ENCODE data around the gene C9orf43. TPM values are rescaled to one million over a fixed set of nuclear protein-coding genes. Genes with fewer than 3 reads are reported as not detected.

C9orf43 gene
- total RNA-seq, 1 donor from 2014 or later: 0.37 TPM

DNA sequence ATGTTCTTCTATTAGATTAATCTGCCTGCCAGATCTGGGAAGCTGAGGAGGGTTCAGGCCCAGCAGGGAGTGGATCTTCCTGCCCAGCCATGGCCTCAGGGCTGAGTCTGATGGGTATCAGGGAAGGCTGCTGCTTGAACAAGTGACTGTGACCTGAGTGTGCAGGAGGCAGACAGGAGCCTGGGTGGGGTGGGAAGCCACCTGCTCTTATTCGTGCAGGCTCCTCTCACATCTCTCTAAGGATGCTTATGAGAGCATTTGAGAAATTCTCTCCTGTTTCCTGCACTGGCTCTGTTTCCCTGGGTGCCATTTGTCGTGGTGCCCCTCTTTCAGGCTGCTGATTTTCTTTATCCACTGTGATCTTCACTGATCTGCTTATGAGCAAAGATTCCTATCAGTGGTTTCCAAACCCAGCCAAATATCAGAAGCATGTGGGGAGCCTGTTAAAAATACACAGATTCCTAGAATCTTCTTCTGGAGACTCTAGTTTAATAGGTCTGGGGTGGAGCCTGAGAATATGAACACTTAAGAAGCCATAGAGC lies 55.1 kb downstream of the C9orf43 start:
- H3K4me3 Mint-ChIP-seq (ENCODE audit: unreplicated experiment): no peak overlapping the region
- TF ChIP-seq, protein P1, sequence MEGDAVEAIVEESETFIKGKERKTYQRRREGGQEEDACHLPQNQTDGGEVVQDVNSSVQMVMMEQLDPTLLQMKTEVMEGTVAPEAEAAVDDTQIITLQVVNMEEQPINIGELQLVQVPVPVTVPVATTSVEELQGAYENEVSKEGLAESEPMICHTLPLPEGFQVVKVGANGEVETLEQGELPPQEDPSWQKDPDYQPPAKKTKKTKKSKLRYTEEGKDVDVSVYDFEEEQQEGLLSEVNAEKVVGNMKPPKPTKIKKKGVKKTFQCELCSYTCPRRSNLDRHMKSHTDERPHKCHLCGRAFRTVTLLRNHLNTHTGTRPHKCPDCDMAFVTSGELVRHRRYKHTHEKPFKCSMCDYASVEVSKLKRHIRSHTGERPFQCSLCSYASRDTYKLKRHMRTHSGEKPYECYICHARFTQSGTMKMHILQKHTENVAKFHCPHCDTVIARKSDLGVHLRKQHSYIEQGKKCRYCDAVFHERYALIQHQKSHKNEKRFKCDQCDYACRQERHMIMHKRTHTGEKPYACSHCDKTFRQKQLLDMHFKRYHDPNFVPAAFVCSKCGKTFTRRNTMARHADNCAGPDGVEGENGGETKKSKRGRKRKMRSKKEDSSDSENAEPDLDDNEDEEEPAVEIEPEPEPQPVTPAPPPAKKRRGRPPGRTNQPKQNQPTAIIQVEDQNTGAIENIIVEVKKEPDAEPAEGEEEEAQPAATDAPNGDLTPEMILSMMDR (IDR thresholded peaks at IDR 0.05): no peak

DNA sequence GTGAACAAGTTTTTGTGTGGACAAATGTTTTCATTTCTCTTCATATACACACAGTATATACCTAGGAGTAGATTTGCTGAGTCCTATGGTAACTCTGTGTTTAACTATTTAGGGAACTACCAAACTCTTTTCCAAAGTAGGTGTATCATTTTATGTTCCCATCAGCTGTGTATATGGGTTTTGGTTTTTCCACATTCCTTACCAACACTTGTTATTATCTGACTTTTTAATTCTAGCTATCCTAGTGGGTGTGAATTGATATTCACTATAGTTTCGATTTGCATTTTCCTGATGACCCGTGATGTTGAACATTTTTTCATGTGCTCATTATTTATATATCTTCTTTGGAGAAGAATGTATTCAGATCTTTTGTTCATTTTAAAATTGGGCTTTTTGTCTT lies 56.6 kb downstream of the C9orf43 start:
- no peak for DNase-seq (ENCODE audit: low spot score)
- Mint-ChIP-seq H3K9me3 (ENCODE audit: low read depth) (no peaks in the 10 kb centered on the region), H3K27me3 (ENCODE audit: low read depth) (peaks cover 10% of the 10 kb centered on the region), H3K4me1 (ENCODE audit: low read depth) (peaks cover 10% of the 10 kb centered on the region), H3K27ac (ENCODE audit: unreplicated experiment) (no peak overlapping the region), H3K4me3 (ENCODE audit: unreplicated experiment) (no peak overlapping the region), H3K36me3 (ENCODE audit: low read depth) (no peaks in the 10 kb centered on the region)
- TF ChIP-seq, protein P1 (IDR thresholded peaks at IDR 0.05): no peak

More for the DNA sequence above, 55.1 kb downstream of the C9orf43 start:
- H3K36me3 Mint-ChIP-seq (ENCODE audit: low read depth): no peaks in the 10 kb centered on the region
- DNase-seq (ENCODE audit: low spot score): no peak
- H3K27me3 Mint-ChIP-seq (ENCODE audit: low read depth): peaks cover 11% of the 10 kb centered on the region
- H3K4me1 Mint-ChIP-seq (ENCODE audit: low read depth): peaks cover 5% of the 10 kb centered on the region
- no peaks in the 10 kb centered on the region for H3K9me3 Mint-ChIP-seq (ENCODE audit: low read depth)
- H3K27ac Mint-ChIP-seq (ENCODE audit: unreplicated experiment): no peak overlapping the region

DNA sequence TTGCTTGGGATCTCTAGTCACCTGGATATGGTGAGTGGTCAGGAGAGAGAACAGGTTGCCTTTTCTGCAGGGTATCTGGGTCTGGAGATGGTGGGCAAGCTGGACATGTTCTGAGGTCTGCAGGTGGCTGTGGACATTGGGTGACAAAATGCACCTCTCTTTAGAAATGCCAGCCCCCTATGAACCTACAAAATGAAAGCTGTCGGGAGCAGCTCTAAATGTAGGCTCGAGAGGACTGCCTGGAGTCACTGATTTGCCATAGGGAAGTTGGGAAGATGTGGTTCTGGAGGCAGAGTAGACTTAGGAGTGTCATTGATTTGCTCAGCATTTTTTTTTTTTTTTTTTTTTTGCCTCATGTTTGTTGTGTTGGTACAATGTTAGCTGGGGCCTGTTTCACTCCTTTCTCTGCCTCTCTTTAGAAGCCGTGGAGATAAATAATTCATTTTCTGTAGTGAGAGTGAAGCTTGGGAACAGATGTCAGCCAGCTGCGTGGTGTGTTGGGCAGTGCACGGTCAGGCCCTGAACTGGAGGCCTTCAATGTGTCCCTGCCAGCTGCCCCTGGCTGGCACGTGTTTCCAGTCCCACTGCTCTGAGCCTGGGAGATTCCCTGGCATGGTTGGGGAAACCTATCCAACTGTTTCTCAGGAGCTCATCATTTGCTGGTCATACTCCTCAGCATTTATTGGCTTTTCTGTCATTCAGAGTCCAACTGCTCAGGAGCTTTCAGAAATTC lies 58.3 kb downstream of the C9orf43 start:
- no peak for DNase-seq (ENCODE audit: low spot score)
- Mint-ChIP-seq H3K9me3 (ENCODE audit: low read depth) (no peaks in the 10 kb centered on the region), H3K27me3 (ENCODE audit: low read depth) (peaks cover 2% of the 10 kb centered on the region), H3K4me3 (ENCODE audit: unreplicated experiment) (no peak overlapping the region), H3K27ac (ENCODE audit: unreplicated experiment) (no peak overlapping the region), H3K36me3 (ENCODE audit: low read depth) (no peaks in the 10 kb centered on the region), H3K4me1 (ENCODE audit: low read depth) (peaks cover 7% of the 10 kb centered on the region)
- TF ChIP-seq, protein P1 (IDR thresholded peaks at IDR 0.05): no peak

DNA sequence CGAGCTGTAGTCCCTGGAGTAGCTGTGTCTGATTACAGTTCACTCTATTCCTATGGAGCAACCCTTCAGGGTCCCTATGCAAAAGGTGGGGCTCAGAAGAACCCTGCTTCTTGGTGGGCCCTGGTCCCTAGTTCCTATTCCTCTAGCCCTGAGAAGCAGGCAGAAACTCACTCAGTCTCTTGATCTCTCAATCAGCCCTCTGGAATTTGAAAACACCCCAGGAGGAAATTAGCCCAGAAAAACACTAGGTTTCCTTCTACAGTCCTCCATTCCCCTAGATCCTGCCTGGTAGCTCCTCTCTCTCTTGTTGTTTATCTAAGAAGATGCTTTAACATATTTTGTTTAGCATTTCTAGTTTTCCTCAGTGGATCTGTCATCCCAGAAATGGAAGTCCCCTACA lies 60.6 kb downstream of the C9orf43 start:
- H3K36me3 Mint-ChIP-seq (ENCODE audit: low read depth): no peaks in the 10 kb centered on the region
- H3K27ac Mint-ChIP-seq (ENCODE audit: unreplicated experiment): peak overlapping the region; percentile 63
- no peaks in the 10 kb centered on the region for H3K27me3 Mint-ChIP-seq (ENCODE audit: low read depth)
- TF ChIP-seq, protein P1 (IDR thresholded peaks at IDR 0.05): no peak
- no peak overlapping the region for H3K4me3 Mint-ChIP-seq (ENCODE audit: unreplicated experiment)
- H3K9me3 Mint-ChIP-seq (ENCODE audit: low read depth): no peaks in the 10 kb centered on the region
- peaks cover 5% of the 10 kb centered on the region for H3K4me1 Mint-ChIP-seq (ENCODE audit: low read depth)
- no peak for DNase-seq (ENCODE audit: low spot score)

DNA sequence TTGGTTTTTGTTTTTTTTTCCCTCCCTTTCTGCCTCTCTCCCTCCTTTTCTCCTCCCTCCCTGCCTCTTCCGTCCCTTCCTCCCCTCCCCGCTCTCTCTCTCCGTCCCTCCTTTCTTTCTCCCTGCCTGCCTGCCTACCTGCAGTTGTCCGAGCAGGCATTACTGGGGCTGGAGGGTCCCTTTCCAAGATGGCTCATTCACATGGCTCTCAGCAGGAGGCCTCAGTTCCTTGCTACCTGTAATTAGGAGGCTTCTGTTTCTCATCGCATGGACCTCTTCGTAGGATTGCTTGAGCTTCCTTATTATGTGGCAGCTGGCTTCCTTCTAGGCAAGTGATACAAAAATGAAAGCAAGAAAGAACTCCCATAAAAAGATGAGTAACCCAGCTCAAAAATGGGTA lies 61.0 kb downstream of the C9orf43 start:
- TF ChIP-seq, protein P1 (IDR thresholded peaks at IDR 0.05): no peak
- Mint-ChIP-seq H3K27ac (ENCODE audit: unreplicated experiment) (no peak overlapping the region), H3K4me3 (ENCODE audit: unreplicated experiment) (no peak overlapping the region)

More for the DNA sequence above, 61.0 kb downstream of the C9orf43 start:
- H3K9me3 Mint-ChIP-seq (ENCODE audit: low read depth): no peaks in the 10 kb centered on the region
- H3K36me3 Mint-ChIP-seq (ENCODE audit: low read depth): no peaks in the 10 kb centered on the region
- no peak for DNase-seq (ENCODE audit: low spot score)
- H3K4me1 Mint-ChIP-seq (ENCODE audit: low read depth): peaks cover 5% of the 10 kb centered on the region
- H3K27me3 Mint-ChIP-seq (ENCODE audit: low read depth): no peaks in the 10 kb centered on the region

Data from chondrocyte (in vitro differentiated cells).